NOMO-1 treated with DMSO at 0.1 percent for 48 hours (cell line): ENCODE results near the gene KCNJ14.
A peak's percentile ranks its signal among the peaks of the same experiment; 100 is the strongest.

ENCODE experiments used
- DNase-seq: peaks from one replicate; lab custom pipeline; 2025; ENCODE audit not compliant: unreplicated experiment; lab: John Stamatoyannopoulos, UW

KCNJ14 gene

DNA sequence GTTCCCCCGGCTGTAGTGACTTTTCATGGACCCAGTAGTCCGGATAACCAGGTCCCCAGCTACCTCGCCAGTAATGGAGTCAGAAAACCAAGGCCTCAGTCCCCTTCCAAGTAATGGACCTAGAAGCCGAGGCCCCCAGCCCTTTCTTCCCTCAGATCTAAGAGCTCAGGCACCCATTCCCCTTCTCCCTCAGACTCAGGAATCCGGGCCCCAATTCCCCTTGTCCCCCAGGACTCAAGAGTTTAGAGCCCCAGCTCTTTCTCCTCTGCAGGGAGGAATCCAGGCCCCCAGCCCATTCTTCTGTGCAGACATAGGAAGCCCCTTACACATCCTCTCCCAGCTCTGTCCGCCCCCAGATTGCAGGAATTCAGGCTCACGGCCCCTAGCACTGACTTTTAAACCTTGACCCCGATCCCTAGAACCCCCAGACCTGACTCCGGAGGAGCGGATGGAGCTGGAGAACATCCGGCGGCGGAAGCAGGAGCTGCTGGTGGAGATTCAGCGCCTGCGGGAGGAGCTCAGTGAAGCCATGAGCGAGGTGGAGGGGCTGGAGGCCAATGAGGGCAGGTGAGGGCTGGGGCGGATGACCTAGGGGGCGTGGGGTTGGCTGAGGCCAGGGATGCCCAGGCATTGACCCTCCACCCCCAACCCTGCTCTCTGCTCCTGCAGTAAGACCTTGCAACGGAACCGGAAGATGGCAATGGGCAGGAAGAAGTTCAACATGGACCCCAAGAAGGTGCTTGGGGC, 14.7 kb downstream of the KCNJ14 start:
- no peak for DNase-seq

DNA sequence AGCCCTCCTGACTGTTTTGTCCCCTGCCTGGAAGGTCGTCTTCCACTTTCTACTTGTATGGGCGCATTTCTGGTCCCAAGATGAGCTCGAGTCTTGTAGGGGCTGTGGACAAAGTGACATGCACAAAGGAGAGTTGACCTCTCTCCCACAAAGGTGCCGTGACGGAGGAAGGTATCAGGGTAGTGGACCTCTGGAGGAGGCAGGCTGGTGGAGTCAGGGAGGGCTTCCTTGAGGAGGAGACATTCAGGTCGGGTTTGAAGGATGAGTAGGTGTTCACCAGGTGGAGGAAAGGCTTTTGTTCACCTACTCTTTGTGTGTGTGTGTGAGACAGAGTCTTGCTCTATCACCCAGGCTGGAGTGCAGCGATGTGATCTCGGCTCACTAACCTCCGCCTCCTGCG, 15.5 kb downstream of the KCNJ14 start:
- DNase-seq, result no peak

DNA sequence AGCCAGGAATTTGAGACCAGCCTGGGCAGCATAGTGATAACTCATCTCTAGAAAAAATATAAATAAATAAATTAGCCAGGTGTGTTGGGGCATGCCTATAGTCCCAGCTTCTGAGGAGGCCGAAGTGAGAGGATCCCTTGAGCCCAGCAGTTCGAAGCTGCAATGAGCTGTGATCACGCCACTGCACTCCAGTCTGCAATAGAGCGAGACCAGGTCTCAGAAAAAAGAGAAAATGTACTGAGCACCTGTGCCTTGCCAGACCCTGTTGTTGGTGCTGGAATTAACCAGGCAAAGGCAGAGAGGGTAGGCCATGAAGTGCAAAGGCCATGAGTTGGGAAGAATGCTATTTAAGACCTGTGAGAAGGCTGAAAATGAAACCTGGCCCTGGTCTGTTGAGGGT, 16.5 kb downstream of the KCNJ14 start:
- no peak for DNase-seq

DNA sequence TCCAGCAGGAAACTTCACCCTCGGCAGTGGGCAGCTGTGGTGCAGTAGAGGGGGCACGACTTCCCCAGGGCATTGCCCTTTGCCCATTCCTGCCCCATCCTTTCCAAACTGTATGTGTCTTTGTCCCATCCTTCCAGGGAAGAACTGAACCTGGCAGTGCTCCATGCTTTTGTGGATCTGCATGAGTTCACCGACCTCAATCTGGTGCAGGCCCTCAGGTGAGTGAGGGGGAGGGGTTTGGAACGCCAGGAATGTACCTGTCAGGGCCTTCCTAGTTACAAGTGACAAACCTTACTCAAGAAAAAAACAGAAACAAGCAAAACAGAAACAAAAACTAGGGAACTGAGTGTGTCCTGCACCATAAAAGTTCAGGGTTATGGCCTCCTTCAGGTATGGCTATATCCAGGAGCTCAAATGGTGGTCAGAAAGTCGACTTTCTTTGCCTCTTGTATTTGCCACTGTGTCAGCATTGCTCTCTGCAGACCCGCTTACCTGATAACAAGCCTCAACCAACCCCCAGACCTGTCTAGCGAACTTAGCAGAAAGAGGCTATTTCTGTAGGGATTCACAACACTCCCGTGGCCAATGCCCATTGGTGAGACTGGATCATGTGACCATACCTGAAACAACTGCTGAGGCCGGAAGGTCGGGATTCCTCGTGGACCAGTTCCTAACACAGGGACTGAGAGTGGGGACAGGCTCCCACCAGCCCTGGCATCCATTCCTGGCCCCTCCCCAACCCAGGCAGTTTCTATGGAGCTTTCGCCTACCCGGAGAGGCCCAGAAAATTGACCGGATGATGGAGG, 18.0 kb downstream of the KCNJ14 start:
- DNase-seq, result no peak

DNA sequence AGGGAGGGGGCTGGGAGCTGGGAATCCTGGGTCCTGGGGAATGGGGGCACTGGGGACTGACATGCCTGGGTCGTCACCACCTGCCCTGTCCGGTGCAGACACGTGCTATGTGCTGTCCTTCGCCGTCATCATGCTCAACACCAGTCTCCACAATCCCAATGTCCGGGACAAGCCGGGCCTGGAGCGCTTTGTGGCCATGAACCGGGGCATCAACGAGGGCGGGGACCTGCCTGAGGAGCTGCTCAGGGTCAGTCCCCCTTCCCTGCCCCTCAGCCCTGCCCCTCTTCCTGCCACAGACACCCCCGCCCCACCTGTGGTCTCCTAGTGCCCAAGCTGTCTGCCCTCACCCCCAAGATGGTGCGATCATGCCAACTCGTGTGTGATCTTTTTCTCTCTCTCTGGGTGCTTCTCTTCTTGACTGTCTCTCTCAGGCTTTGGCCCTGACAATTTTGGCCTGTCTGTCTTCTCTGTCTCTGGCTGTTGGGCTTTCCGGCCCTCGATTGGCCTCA, 18.8 kb downstream of the KCNJ14 start:
- no peak for DNase-seq

DNA sequence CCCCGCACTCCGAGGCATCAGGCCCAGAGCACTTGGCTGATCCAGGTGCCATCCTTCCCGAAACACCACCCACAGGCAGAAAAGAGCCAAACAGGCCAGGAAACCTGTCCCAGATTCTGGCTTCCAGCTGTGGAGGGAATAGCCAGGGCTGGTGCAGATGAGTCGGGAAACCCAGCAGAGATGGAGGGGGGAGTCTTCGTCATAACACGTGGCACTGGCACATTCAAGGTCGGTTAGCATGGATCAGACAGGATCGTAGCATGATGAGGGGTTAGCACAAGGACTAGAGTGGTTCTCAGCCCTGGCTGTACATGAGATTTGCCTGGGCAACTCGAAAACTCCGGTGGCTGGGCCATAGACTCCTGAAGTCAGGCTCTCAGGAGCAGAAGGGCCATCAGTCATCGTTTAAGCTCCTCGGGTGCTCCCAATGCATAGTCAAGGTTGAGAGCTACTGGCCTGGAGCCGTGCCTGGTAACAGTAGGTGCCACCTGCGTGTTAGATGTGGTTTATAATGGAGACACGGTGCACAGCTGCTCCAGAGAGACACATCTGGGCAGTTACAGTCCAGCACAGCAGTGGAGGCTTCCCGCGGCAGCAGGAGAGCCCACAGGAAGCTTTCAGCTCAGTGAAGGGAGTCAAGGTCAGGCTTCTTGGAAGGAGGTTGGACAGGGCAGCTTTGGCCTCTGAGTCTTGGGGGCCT, 20.1 kb downstream of the KCNJ14 start:
- DNase-seq, result no peak

DNA sequence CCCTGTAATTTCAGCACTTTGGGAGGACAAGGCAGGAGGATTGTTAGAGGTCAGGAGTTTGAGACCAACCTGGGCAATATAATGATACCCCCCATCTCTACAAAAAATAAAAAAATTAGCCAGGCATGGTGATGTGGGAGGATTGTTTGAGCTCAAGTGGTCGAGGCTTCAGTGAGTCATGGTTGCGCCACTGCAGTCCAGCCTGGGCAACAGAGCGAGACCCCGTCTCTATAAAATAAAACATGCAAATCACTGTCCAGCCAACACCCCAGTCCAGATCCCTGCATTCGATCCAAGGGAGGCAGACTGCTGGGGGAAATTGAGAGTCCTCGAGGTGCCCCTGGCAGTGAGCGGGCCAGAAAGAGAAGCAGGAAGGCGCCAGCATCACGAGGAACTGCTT, 20.8 kb downstream of the KCNJ14 start:
- no peak for DNase-seq

DNA sequence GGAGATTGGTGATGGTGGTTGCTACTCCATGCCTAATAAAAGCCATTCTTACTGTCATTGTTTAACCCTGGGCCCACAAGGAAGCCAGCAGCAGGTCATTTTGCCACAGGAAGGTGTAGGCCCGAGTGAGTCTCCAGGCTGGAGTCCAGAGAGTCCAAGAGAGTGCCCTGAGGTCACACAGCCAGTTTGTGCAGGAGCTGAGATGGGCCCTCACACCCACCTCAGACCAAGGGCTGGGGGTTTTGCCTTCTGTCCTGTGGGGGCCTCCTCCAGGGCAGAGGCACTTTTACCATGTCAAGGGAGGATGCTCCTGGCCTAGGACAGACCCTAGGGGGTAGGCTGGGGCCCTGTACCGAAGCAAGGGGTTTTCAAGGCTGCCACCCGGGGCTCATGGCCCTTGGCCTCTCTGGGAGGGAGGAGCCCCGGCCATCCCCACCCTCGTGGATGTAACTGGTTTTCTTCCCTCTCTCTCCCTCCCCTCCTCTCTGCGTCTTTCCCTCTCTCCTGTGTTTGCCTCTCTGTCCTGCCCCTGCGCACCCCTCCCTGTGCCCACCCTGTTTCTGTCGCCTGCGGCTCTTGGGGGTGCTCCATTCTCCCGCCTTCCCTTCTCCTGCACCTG, 21.8 kb downstream of the KCNJ14 start:
- DNase-seq, result no peak

DNA sequence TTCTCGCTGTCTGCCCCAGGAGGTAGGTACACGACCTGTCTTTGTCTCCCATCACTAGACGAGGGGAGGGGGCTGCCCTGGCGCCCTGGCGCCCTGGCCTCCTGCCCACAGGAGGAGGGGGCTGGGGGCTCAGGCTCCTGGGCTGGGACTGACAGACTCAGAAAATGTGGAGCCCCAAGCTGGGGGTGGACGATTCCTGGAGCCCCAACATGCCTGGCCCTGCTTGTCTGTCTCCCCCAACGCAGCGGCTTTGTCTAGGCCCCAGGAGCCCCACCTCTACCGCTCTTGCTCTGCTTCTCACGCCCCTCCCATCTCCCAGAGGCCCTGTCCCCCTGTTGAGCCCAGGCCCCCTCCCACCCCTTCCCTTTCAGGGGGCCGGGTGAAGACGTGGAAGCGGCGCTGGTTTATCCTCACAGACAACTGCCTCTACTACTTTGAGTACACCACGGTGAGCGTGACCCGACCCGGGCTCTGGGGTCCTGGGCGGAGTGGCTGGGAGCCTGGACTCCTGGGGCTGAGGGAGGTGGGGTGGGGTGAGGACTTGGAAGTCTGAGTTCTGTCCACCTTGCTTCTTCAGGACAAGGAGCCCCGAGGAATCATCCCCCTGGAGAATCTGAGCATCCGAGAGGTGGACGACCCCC, 22.4 kb downstream of the KCNJ14 start:
- no peak for DNase-seq

DNA sequence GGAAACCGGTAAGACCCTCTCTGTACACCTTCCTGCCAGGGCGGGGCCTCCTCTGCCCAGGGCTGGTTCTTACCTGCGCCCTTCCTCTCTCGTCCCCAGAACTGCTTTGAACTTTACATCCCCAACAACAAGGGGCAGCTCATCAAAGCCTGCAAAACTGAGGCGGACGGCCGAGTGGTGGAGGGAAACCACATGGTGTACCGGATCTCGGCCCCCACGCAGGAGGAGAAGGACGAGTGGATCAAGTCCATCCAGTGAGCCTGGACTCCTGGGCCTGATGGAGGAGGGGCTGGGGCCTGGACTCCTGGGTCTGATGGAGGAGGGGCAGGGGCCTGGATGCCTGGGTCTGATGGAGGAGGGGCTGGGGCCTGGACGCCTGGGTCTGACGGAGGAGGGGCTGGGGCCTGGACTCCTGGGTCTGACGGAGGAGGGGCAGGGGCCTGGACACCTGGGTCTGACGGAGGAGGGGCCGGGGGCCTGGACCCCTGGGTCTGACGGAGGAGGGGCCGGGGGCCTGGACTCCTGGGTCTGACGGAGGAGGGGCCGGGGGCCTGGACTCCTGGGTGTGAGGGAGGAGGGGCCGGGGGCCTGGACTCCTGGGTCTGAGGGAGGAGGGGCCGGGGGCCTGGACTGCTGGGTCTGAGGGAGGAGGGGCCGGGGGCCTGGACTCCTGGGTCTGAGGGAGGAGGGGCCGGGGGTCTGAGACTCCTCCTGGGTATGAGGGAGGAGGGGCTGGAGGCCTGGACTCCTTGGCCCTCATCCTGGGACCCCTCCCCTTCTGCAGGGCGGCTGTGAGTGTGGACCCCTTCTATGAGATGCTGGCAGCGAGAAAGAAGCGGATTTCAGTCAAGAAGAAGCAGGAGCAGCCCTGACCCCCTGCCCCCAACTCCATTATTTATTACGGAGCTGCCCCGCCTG, 23.2 kb downstream of the KCNJ14 start:
- no peak for DNase-seq

DNA sequence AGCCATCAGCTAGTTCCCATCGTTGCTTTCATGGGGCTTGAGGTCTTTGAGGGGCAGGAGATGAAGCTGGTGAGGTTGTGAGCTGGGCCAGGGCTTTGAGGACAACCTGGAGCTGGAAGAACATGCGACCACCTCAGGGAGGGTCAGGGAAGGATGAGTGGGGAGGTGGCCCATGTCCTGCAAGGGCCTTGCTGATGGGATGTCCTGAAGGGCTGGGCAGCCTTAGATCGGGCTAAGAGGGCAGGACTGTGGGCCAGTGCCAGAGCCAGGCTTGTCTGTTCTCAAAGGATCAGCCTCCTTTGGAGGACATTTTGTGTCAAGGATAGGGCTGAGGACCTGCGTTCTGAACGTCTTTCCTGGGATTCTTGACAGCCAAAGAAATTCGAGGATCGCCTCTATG, 24.3 kb downstream of the KCNJ14 start:
- DNase-seq, result no peak

DNA sequence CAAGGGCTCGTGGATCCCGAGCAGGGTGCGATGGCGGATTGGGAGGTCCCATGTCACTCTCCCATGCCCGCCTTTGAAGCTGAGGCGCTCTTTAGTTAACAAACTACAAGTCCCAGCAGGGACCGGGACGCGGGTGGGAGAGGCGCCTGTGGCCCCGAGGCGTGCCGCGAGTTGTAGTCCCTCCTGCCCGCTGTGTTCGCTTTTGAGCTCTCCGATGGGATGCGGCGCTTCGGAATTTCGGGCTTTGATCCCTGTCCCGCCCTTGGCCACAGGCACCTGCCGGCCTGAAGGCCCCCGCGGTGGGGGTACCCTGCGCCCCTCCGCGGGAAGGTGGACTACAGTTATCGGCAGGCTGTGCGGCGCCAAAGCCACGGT, 24.8 kb downstream of the KCNJ14 start:
- DNase-seq, result peak; percentile 8

DNA sequence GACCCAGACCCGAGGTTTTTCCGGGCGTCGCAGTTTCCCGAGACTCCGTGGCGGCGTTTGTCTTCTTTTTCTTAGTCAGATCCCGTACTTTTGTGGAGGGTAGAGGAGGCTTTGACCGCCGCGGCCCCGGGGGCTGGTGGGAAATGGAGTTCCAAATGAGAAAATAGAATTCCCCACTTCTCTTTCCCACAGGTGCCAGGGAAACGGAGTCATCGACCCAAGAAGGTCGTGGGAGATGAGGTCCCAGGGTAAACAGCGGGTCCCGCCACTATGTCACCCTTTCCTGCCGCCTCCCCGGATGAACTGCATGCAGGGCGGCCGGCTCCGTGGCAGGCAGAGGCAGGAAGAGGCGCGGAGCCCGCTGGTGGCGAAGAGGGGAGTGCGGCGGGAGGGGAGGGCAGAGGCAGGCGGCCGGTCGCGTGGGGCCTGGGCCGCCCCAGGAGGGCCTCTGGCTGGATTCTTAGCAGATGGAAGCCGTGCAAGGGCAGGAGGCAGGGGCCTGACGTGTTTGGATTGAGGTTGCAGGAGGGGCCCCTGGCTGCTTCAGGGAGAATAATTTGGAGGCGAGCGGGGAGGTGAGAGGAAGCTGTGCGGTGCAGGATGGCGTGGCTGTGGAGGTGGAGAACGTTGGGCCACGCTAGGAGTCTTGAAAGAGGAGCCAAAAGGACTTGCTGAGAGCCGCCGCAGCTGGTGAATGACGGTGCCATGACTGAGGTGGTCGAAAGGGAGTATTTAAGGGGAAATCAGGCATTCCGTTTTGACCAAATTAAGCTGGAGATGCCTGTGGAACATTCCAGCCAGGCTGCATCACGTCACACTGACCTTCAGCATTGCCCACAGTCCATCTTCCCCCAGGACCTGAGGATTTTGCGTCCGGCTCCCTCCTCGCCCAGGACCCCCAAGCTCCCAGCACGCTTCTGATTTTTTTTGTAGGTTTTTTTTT, 25.5 kb downstream of the KCNJ14 start:
- peak; percentile 32 for DNase-seq

DNA sequence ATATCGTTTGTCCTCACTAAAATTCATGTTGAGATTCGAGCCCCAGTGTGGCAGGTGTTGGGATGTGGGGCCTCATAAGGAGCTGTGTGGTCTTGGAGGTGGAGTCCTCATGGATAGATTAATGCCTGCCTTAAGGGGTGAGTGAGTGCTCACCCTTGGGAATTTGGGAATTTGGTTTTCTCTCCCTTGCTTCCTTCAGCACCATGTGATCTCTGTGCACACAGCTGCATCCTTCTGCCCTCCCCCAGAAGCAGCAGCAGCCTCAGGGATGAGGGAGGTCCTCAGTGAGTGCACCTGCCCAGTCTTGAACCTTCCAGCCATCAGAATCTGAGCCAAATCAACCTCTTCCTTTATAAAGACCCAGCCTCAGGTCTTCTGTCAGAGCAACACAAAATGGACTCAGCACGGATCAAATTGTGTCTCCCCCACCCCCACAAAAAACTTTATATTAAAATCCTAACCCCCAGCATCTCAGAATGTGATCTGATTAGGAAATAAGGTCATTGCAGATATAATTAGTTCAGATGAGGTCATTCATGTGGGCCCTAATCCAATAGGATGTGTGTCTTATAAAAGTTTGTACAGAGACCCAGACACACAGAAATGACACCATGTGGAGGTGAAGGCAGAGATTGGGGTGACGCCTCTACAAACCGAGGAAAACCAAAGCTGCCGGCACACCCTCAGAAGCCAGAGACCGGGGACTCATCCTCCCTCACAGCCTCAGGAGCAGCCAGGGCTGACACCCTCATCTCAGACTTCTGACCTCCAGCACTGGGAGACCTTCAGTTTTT, 26.7 kb downstream of the KCNJ14 start:
- no peak for DNase-seq

DNA sequence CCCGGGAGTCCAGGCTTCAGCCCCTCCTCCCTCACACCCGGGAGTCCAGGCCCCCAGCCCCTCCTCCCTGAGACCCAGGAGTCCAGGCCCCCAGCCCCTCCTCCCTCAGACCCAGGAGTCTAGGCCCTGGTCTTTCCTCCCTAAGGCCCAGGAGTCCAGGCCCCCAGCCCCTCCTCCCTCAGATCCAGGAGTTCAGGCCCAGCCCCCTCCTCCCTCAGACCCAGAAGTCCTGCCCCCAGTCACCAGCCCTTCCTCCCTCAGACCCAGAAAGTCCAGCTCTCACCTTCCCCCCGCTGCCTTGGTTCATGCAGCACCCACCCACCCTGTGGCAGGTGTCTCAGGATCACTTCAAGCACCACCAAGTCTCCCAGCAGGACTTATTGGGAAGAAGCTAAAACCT, 27.9 kb downstream of the KCNJ14 start:
- no peak for DNase-seq

DNA sequence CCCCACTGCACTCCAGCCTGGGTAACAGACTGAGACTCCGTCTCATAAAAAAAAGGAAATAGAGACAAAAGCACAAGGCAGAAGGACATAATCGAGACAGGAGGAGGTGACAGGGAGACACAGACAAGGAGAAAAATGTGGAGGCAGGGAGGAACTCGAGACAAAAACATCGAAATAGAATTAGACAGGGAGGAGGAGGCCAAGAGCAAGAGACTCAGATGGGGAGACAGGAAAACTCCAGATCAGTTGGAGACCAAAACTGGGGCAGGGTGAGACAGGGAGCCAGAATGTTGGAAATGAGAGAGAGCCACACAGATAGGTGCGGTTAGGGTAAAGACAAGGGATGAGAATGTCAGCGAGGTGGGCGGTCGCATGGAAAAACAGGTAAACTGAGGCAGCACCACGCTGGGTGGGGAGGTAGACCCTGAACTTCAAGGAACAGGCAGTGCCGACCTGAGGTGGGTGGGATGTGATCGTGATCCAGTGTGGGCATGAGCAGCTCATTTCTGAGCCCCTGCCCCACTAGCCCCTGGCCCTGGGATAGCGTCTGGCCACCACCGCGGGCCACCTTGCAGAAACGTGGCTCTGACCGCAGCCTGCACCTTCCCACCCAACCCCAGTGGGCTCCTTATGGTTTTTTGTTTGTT, 29.0 kb downstream of the KCNJ14 start:
- DNase-seq, result no peak

DNA sequence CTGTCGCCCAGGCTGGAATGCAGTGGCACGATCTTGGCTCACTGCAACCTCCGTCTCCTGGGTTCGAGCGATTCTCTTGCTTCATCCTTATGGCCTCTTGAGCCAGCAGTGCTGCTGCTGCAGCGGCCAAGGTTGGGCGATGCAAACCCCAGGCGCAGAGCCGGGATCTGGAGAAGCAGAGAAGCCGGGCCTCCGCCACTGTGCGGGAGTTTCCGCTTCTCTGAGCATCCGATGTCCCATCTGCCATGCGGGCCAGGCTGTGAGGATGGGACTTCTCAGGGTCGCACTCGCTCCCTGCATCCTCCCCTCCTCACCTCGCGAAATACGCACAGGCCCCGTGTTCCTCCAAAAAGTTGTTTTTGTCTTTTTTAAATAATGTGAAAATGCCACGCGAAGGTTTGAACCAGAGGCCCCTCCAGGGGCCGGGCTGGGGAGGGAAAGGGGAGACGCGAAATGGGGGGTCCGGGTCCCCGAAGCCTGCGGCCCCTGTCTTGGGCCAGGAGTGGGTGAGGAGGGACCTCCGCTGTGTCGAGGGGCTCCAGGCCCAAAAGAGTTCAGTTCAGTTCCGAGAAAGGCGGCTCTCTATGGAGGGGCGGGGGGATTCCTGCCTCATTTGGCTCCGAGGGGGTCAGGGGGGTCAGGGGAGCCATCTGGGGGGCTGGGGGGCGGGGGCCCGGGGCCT, 29.7 kb downstream of the KCNJ14 start:
- no peak for DNase-seq
